GM18907 (cell line): Measurements from ENCODE around the gene DHRSX.
A peak's percentile ranks its signal among the peaks of the same experiment; 100 is the strongest.
"Not testable (repeated sequence)": the region's sequence is repeated elsewhere in the genome, so short reads cannot be mapped to it uniquely, and the experiment has no call there.

Experiments
- ATAC-seq: cut with Tn5 transposase; IDR thresholded peaks from one replicate; pipeline ENCODE4 v1.9.1; 2021; ENCODE audit warnings: mild to moderate bottlenecking, moderate library complexity; ENCODE audit not compliant: unreplicated experiment

DHRSX gene

GRCh38 chrX:2230457-2230856 lies 270.3 kb downstream of the DHRSX start:
- no peak for ATAC-seq

GRCh38 chrX:2228536-2228935 lies 272.2 kb downstream of the DHRSX start:
- no peak for ATAC-seq

- ATAC-seq = no peak
Observed at GRCh38 chrX:2226906-2227656, 273.7 kb downstream of the DHRSX start.

GRCh38 chrX:2226182-2226581 lies 274.6 kb downstream of the DHRSX start:
- no peak for ATAC-seq

GRCh38 chrX:2224597-2225235 lies 276.1 kb downstream of the DHRSX start:
- no peak for ATAC-seq

GRCh38 chrX:2224161-2224560 lies 276.6 kb downstream of the DHRSX start:
- no peak for ATAC-seq

- ATAC-seq = peak; percentile 71
Observed at GRCh38 chrX:2220829-2221567, 279.8 kb downstream of the DHRSX start.

GRCh38 chrX:2220296-2220695 lies 280.5 kb downstream of the DHRSX start:
- no peak for ATAC-seq

GRCh38 chrX:2214138-2214823 lies 286.5 kb downstream of the DHRSX start:
- ATAC-seq = not testable (repeated sequence)

GRCh38 chrX:2211667-2212066 lies 289.1 kb downstream of the DHRSX start:
- ATAC-seq = not testable (repeated sequence)

GRCh38 chrX:2193273-2193592 lies 307.5 kb downstream of the DHRSX start:
- no peak for ATAC-seq

- ATAC-seq = no peak
Observed at GRCh38 chrX:2192584-2193272, 308.0 kb downstream of the DHRSX start.

- ATAC-seq = no peak
Observed at GRCh38 chrX:2188840-2189239, 311.9 kb downstream of the DHRSX start.

GRCh38 chrX:2188330-2188792 lies 312.4 kb downstream of the DHRSX start:
- no peak for ATAC-seq

GRCh38 chrX:2187352-2188115 lies 313.2 kb downstream of the DHRSX start:
- ATAC-seq = no peak

GRCh38 chrX:2185341-2186082 lies 315.3 kb downstream of the DHRSX start:
- ATAC-seq = no peak

- no peak for ATAC-seq
Observed at GRCh38 chrX:2184089-2184488, 316.7 kb downstream of the DHRSX start.

- ATAC-seq = no peak
Observed at GRCh38 chrX:2183193-2183725, 317.5 kb downstream of the DHRSX start.

- no peak for ATAC-seq
Observed at GRCh38 chrX:2177541-2177940, 323.2 kb downstream of the DHRSX start.
